Measurements from ENCODE around the gene NEURL4. TPM values are rescaled to one million over a fixed set of nuclear protein-coding genes. Genes with fewer than 3 reads are reported as not detected.

NEURL4 gene
- total and polyA plus RNA-seq, 2 experiments from 2014 or later, result 6.3 to 42.3 TPM

GRCh38 chr17:7341842-7342241 lies 12.7 kb upstream of the NEURL4 start:
- no peak for ATAC-seq
- no peaks in the 10 kb centered on the region for H3K9me3 Mint-ChIP-seq
- Histone ChIP-seq H3K27ac (ENCODE audit: low read depth) (no peak overlapping the region), H3K4me3 (no peak overlapping the region), H3K36me3 (ENCODE audit: insufficient read depth) (no peaks in the 10 kb centered on the region; the same call in 1 of the 2 replicates), H3K27me3 (ENCODE audit: insufficient read depth) (no peaks in the 10 kb centered on the region), H2AFZ (no peak overlapping the region), H4K20me1 (replicated peaks; ENCODE audit: insufficient read depth) (0 out of 2 replicates have a peak, but pooled peaks cover 3% of the 10 kb centered on the region), H3K4me1 (ENCODE audit: insufficient read depth) (peaks cover 9% of the 10 kb centered on the region), H3F3A (replicated peaks; ENCODE audit: low read depth) (peaks cover 15% of the 10 kb centered on the region), H3K9me2 (ENCODE audit: insufficient read depth) (no peaks in the 10 kb centered on the region), H3K79me2 (replicated peaks; ENCODE audit: insufficient read depth) (no peaks in the 10 kb centered on the region), H3K4me2 (no peak overlapping the region)
- no peak overlapping the region for H3K4me3 Mint-ChIP-seq
- DNase-seq (ENCODE audit: low spot score), result no peak
- peaks cover 9% of the 10 kb centered on the region for H3K36me3 Mint-ChIP-seq (ENCODE audit: low read depth)
- peaks cover 8% of the 10 kb centered on the region for H3K27me3 Mint-ChIP-seq (ENCODE audit: insufficient read depth, low read depth, poor library complexity)
- TF ChIP-seq, protein P1, sequence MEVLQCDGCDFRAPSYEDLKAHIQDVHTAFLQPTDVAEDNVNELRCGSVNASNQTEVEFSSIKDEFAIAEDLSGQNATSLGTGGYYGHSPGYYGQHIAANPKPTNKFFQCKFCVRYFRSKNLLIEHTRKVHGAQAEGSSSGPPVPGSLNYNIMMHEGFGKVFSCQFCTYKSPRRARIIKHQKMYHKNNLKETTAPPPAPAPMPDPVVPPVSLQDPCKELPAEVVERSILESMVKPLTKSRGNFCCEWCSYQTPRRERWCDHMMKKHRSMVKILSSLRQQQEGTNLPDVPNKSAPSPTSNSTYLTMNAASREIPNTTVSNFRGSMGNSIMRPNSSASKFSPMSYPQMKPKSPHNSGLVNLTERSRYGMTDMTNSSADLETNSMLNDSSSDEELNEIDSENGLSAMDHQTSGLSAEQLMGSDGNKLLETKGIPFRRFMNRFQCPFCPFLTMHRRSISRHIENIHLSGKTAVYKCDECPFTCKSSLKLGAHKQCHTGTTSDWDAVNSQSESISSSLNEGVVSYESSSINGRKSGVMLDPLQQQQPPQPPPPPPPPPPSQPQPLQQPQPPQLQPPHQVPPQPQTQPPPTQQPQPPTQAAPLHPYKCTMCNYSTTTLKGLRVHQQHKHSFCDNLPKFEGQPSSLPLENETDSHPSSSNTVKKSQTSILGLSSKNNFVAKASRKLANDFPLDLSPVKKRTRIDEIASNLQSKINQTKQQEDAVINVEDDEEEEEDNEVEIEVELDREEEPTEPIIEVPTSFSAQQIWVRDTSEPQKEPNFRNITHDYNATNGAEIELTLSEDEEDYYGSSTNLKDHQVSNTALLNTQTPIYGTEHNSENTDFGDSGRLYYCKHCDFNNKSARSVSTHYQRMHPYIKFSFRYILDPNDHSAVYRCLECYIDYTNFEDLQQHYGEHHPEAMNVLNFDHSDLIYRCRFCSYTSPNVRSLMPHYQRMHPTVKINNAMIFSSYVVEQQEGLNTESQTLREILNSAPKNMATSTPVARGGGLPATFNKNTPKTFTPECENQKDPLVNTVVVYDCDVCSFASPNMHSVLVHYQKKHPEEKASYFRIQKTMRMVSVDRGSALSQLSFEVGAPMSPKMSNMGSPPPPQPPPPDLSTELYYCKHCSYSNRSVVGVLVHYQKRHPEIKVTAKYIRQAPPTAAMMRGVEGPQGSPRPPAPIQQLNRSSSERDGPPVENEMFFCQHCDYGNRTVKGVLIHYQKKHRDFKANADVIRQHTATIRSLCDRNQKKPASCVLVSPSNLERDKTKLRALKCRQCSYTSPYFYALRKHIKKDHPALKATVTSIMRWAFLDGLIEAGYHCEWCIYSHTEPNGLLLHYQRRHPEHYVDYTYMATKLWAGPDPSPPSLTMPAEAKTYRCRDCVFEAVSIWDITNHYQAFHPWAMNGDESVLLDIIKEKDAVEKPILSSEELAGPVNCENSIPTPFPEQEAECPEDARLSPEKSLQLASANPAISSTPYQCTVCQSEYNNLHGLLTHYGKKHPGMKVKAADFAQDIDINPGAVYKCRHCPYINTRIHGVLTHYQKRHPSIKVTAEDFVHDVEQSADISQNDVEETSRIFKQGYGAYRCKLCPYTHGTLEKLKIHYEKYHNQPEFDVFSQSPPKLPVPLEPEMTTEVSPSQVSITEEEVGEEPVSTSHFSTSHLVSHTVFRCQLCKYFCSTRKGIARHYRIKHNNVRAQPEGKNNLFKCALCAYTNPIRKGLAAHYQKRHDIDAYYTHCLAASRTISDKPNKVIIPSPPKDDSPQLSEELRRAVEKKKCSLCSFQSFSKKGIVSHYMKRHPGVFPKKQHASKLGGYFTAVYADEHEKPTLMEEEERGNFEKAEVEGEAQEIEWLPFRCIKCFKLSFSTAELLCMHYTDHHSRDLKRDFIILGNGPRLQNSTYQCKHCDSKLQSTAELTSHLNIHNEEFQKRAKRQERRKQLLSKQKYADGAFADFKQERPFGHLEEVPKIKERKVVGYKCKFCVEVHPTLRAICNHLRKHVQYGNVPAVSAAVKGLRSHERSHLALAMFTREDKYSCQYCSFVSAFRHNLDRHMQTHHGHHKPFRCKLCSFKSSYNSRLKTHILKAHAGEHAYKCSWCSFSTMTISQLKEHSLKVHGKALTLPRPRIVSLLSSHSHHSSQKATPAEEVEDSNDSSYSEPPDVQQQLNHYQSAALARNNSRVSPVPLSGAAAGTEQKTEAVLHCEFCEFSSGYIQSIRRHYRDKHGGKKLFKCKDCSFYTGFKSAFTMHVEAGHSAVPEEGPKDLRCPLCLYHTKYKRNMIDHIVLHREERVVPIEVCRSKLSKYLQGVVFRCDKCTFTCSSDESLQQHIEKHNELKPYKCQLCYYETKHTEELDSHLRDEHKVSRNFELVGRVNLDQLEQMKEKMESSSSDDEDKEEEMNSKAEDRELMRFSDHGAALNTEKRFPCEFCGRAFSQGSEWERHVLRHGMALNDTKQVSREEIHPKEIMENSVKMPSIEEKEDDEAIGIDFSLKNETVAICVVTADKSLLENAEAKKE (CRISPR knock-in tag; IDR thresholded peaks at IDR 0.05), result no peak
- TF ChIP-seq, protein P2, sequence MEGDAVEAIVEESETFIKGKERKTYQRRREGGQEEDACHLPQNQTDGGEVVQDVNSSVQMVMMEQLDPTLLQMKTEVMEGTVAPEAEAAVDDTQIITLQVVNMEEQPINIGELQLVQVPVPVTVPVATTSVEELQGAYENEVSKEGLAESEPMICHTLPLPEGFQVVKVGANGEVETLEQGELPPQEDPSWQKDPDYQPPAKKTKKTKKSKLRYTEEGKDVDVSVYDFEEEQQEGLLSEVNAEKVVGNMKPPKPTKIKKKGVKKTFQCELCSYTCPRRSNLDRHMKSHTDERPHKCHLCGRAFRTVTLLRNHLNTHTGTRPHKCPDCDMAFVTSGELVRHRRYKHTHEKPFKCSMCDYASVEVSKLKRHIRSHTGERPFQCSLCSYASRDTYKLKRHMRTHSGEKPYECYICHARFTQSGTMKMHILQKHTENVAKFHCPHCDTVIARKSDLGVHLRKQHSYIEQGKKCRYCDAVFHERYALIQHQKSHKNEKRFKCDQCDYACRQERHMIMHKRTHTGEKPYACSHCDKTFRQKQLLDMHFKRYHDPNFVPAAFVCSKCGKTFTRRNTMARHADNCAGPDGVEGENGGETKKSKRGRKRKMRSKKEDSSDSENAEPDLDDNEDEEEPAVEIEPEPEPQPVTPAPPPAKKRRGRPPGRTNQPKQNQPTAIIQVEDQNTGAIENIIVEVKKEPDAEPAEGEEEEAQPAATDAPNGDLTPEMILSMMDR (conservative IDR thresholded peaks at IDR 0.05; ENCODE audit: low read depth in 2 of 2), result no peak
- TF ChIP-seq EZH2 (IDR thresholded peaks at IDR 0.05; ENCODE audit: low read depth, unreplicated experiment) (no peak), JUNB (IDR thresholded peaks at IDR 0.05; ENCODE audit: unreplicated experiment) (no peak), ZNF331 (CRISPR knock-in tag; IDR thresholded peaks at IDR 0.05; ENCODE audit: low read depth) (no peak)
- TF ChIP-seq, protein P3, sequence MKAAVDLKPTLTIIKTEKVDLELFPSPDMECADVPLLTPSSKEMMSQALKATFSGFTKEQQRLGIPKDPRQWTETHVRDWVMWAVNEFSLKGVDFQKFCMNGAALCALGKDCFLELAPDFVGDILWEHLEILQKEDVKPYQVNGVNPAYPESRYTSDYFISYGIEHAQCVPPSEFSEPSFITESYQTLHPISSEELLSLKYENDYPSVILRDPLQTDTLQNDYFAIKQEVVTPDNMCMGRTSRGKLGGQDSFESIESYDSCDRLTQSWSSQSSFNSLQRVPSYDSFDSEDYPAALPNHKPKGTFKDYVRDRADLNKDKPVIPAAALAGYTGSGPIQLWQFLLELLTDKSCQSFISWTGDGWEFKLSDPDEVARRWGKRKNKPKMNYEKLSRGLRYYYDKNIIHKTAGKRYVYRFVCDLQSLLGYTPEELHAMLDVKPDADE (IDR thresholded peaks at IDR 0.05), result no peak
- peaks cover 10% of the 10 kb centered on the region for H3K4me1 Mint-ChIP-seq
- H3K27ac Mint-ChIP-seq, result no peak overlapping the region

Data from GM23338 (cell line).